K562 (cell line): Measurements from ENCODE around the gene SPAG9. TPM values are rescaled to one million over a fixed set of nuclear protein-coding genes. Genes with fewer than 3 reads are reported as not detected.

ENCODE experiments used
- ATAC-seq: fragments of 200-7000 bp; cut with Tn5 transposase; 3 replicates; pipeline ENCODE4 v1.9.1; 2020; ENCODE audit warnings: moderate library complexity
- BruUV-seq: library from RNA; stranded (reverse); fragments of 400-500 nt; replicated peaks from 2 replicates; lab custom pipeline; 2021; lab: Mats Ljungman, UMichigan
- CTCF ChIA-PET: fragments of 300-600 bp; formaldehyde crosslinking; extraction: SDS; loops from one replicate; lab custom pipeline; 2021; ENCODE audit warnings: low intra/inter-chr PET ratio; lab: Yijun Ruan, JAX
- POLR2A ChIA-PET: fragments of 300-600, 350-650 bp; sonication (Branson Sonifier 250); formaldehyde crosslinking; extraction: SDS; loops from one replicate; lab custom pipeline; 2021; ENCODE audit warnings: antibody characterized with exemption, inconsistent platforms; lab: Yijun Ruan, JAX
- DNase-seq, 4 experiments: peaks; one replicate each; pipeline versions ENCODE4 v3.0.0 to v3.0.0-alpha.2; 2011 to 2018; ENCODE audit warnings: low spot score in 3 of 4, mixed read lengths in 3 of 4; ENCODE audit errors: extremely low read depth in 1 of 4
- FAIRE-seq: peaks from 2 replicates; lab custom pipeline; 2011; peaks lifted over from hg19 to GRCh38; lab: Jason Lieb, UNC
- H2AFZ ChIP-seq: 2 replicates; pipeline ENCODE4 v1.6.0; 2011; ENCODE audit warnings: low read depth, low read length, control low read depth, inconsistent platforms
- H3K27ac ChIP-seq: fragments of 200-600 bp; 3 replicates; pipeline ENCODE4 v1.8.0; 2011; ENCODE audit warnings: low read depth, mild to moderate bottlenecking, control low read depth, inconsistent platforms, low read length, moderate library complexity, mixed read lengths; ENCODE audit errors: extremely low read depth
- H3K27me3 ChIP-seq, 2 experiments: fragments of 300-600 bp in 1 of 2; 2 replicates in 1 of 2; 3 replicates in 1 of 2; pipeline versions ENCODE4 v1.6.0 to v1.8.0; 2011; ENCODE audit warnings: inconsistent platforms in 2 of 2, low read length in 2 of 2, mild to moderate bottlenecking in 1 of 2, mixed read lengths in 1 of 2, moderate library complexity in 1 of 2; ENCODE audit not compliant: control insufficient read depth in 2 of 2, insufficient read depth in 2 of 2
- H3K36me3 ChIP-seq: fragments of 300-600 bp; 3 replicates; pipeline ENCODE4 v1.8.0; 2011; ENCODE audit warnings: mild to moderate bottlenecking, low read length, inconsistent platforms; ENCODE audit not compliant: control insufficient read depth, insufficient read depth
- H3K4me1 ChIP-seq, 2 experiments: fragments of 200-600 bp in 1 of 2; replicated peaks in 1 of 2; 2 replicates in 1 of 2; 3 replicates in 1 of 2; pipeline versions ENCODE4 v1.5.1 to v1.8.0; 2011; ENCODE audit warnings: inconsistent platforms in 2 of 2, low read length in 2 of 2, mild to moderate bottlenecking in 1 of 2, mixed read lengths in 1 of 2, moderate library complexity in 1 of 2; ENCODE audit not compliant: control insufficient read depth in 2 of 2, insufficient read depth in 2 of 2
- H3K4me2 ChIP-seq: 2 replicates; pipeline ENCODE4 v1.6.1; 2011; ENCODE audit warnings: low read length, control low read depth, inconsistent platforms, mixed read lengths; ENCODE audit not compliant: insufficient read depth
- H3K4me3 ChIP-seq: fragments of 200-600 bp; sonication (generic), shearing (Covaris generic); 2 replicates; pipeline ENCODE4 v1.5.1; 2016; ENCODE audit warnings: control low read depth, inconsistent platforms
- H3K79me2 ChIP-seq: fragments of 200-600 bp; 3 replicates; pipeline ENCODE4 v1.8.0; 2011; ENCODE audit warnings: low read length, inconsistent platforms; ENCODE audit not compliant: control insufficient read depth, insufficient read depth
- H3K9ac ChIP-seq, 2 experiments: 2 replicates each; pipeline versions ENCODE4 v1.6.0 to v1.6.1; 2011; ENCODE audit warnings: low read depth in 2 of 2, low read length in 2 of 2, control low read depth in 1 of 2, inconsistent platforms in 1 of 2, mild to moderate bottlenecking in 1 of 2, mixed read lengths in 1 of 2; ENCODE audit not compliant: insufficient read depth in 1 of 2
- H3K9me1 ChIP-seq: one replicate; pipeline ENCODE4 v1.6.0; 2011; ENCODE audit warnings: inconsistent platforms, mild to moderate bottlenecking, low read length, moderate library complexity; ENCODE audit not compliant: control insufficient read depth, insufficient read depth
- H3K9me3 ChIP-seq: replicated peaks from 2 replicates; pipeline ENCODE4 v1.5.1; 2011; ENCODE audit warnings: low read depth, low read length, inconsistent platforms; ENCODE audit not compliant: control insufficient read depth, insufficient read depth
- H4K20me1 ChIP-seq: replicated peaks from 2 replicates; pipeline ENCODE4 v1.6.1; 2011; ENCODE audit warnings: low read length, inconsistent platforms, mixed read lengths; ENCODE audit not compliant: control insufficient read depth, insufficient read depth
- CREM ChIP-seq: IDR thresholded peaks from 2 replicates; pipeline ENCODE4 v1.6.1; 2014; ENCODE audit warnings: antibody characterized with exemption, low read depth
- CXXC5 ChIP-seq: fragments of 250-450 bp; sonication (Bioruptor Pico); IDR thresholded peaks from 2 replicates; pipeline ENCODE4 v1.8.0; 2022; ENCODE audit warnings: inconsistent platforms, mild to moderate bottlenecking, moderate library complexity
- TAF7 ChIP-seq: fragments of 450-650 bp; IDR thresholded peaks from 2 replicates; pipeline ENCODE4 v1.6.1; 2016; ENCODE audit warnings: missing genetic modification characterization, missing compliant biosample characterization
- ZNF134 ChIP-seq: fragments of 250-450 bp; sonication (Bioruptor Pico); conservative IDR thresholded peaks from 2 replicates; pipeline ENCODE4 v1.4.0; 2020
- ZNF707 ChIP-seq: fragments of 250-450 bp; sonication (Bioruptor Pico); conservative IDR thresholded peaks from 2 replicates; pipeline ENCODE4 v1.8.0; 2022; ENCODE audit warnings: inconsistent platforms, mild to moderate bottlenecking, moderate library complexity
- ZSCAN32 ChIP-seq: fragments of 450-650 bp; formaldehyde crosslinking; IDR thresholded peaks from 2 replicates; pipeline ENCODE4 v1.4.0; 2020; ENCODE audit warnings: mild to moderate bottlenecking, moderate library complexity
- WGBS: fragments of 100-300 bp; shearing (Covaris generic); methylation state at CpG from one replicate; pipeline ENCODE4 v1.1.6; 2016; ENCODE audit warnings: low coverage, mixed read lengths; ENCODE audit not compliant: insufficient coverage; ENCODE audit errors: missing lambda C conversion rate; 5-methylcytosine and 5-hydroxymethylcytosine counted together
- in situ Hi-C: fragments of 300-500 bp; cut with MboI; formaldehyde crosslinking; loops from 4 replicates; pipeline ENCODE4 v1.15.0; 2018; ENCODE audit warnings: inconsistent platforms, mixed read lengths
- intact Hi-C: fragments of 100-400 bp; cut with micrococcal nuclease; formaldehyde crosslinking; loops from 2 replicates; pipeline ENCODE4 v1.14.2; 2022
- polyA plus RNA-seq, 8 experiments: library from polyadenylated mRNA; depleted of rRNA in 4 of 8; stranded (reverse) in 5 of 8; unstranded in 3 of 8; fragments of >200 nt; fragmentation: Nextera tagmentation in 2 of 8; fragmentation: Illumina TruSeq in 1 of 8; extraction: Ambion mirVana in 2 of 8; extraction: Trizol in 1 of 8; gene quantifications; 2 replicates each; pipeline versions ENCODE4 v1.2.1 to v1.2.3, GENCODE V29; 2011 to 2014; ENCODE audit warnings: inconsistent platforms in 1 of 8, missing spikeins in 1 of 8
- total RNA-seq, 7 experiments: library from RNA; depleted of rRNA in 6 of 7; stranded (reverse); fragments of >200 nt in 6 of 7; fragmentation: Illumina TruSeq in 2 of 7; extraction: Trizol in 2 of 7; gene quantifications; 2 replicates each; pipeline versions ENCODE4 v1.2.1 to v1.2.3, GENCODE V29; 2011 to 2021; ENCODE audit warnings: low replicate concordance in 1 of 7

The SPAG9 gene
- total and polyA plus RNA-seq, 9 of the 15 experiments (the other 6 are each of a cell fraction or from before 2014, with no cell fraction given): 12.2 to 99.2 (median 58.2) TPM

GRCh38 chr17:50973557-50974494 is 146.8 kb downstream of the SPAG9 start:
- ChIA-PET CTCF (no interaction called here), POLR2A (interaction anchor here (0.8 to 0.9 kb wide), 3 partner anchors 107 to 120 kb away, joined by 3 to 7 read pairs (median 4); partner anchors contain the start of gene TOB1)
- H3K27ac ChIP-seq: no peak overlapping the region
- no peaks in the 10 kb centered on the region for H3K79me2 ChIP-seq
- H3K4me3 ChIP-seq: no peak overlapping the region
- H3K9ac ChIP-seq: no peak overlapping the region
- no TSS peak for BruUV-seq
- 89% methylated on average over 7 of the region's 7 CpGs for WGBS
- no peak for DNase-seq
- no peak for FAIRE-seq
- peaks cover 79% of the 10 kb centered on the region for H3K36me3 ChIP-seq
- TF ChIP-seq TAF7 (tag): no peak
- no peak for TF ChIP-seq ZSCAN32 (CRISPR knock-in tag)
- no peak for TF ChIP-seq CREM
- TF ChIP-seq ZNF707 (CRISPR knock-in tag): no peak
- no peak for TF ChIP-seq CXXC5 (CRISPR knock-in tag)
- TF ChIP-seq ZNF134 (CRISPR knock-in tag): peak; percentile 61
- ATAC-seq: no peak
- H4K20me1 ChIP-seq: no peaks in the 10 kb centered on the region
- H3K9me3 ChIP-seq: no peaks in the 10 kb centered on the region
- H3K9me1 ChIP-seq: no peaks in the 10 kb centered on the region
- H3K4me1 ChIP-seq: peaks cover 0 to 20% of the 10 kb centered on the region in 2 experiments; a peak in 3 of 5 replicates
- in situ Hi-C loops: no loop called here
- no peaks in the 10 kb centered on the region for H3K27me3 ChIP-seq
- H3K4me2 ChIP-seq: no peak overlapping the region
- intact Hi-C loops: no loop called here
- H2AFZ ChIP-seq: no peak overlapping the region
